UCSD-AML1 (cell line): ENCODE results near the gene PTGFR.

ENCODE experiments used
- DNase-seq: peaks from one replicate; lab custom pipeline; 2025; ENCODE audit not compliant: unreplicated experiment; lab: John Stamatoyannopoulos, UW

Gene PTGFR

GRCh38 chr1:78490861-78491450 lies at the start of gene PTGFR:
Gene PTGFR (plus strand): TSS chr1:78490974. CDS start chr1:78492744, 1,770 bp downstream.
- DNase-seq = no peak

GRCh38 chr1:78441921-78442320 lies 48.9 kb upstream of the PTGFR start:
- DNase-seq = no peak

- no peak for DNase-seq
These were observed 43.7 kb upstream of the PTGFR start for GRCh38 chr1:78447086-78447485.

- no peak for DNase-seq
These were observed 26.3 kb upstream of the PTGFR start for GRCh38 chr1:78464449-78464891.

GRCh38 chr1:78465143-78465542 lies 25.6 kb upstream of the PTGFR start:
- no peak for DNase-seq

GRCh38 chr1:78468521-78468920 lies 22.3 kb upstream of the PTGFR start:
- no peak for DNase-seq

- no peak for DNase-seq
These were observed 21.2 kb upstream of the PTGFR start for GRCh38 chr1:78469576-78469975.

- no peak for DNase-seq
These were observed 18.7 kb upstream of the PTGFR start for GRCh38 chr1:78471890-78472620.

- no peak for DNase-seq
These were observed 17.8 kb upstream of the PTGFR start for GRCh38 chr1:78472851-78473496.

GRCh38 chr1:78474092-78474491 lies 16.7 kb upstream of the PTGFR start:
- no peak for DNase-seq

- no peak for DNase-seq
These were observed 14.7 kb upstream of the PTGFR start for GRCh38 chr1:78475888-78476610.

GRCh38 chr1:78483903-78484302 lies 6.9 kb upstream of the PTGFR start:
- DNase-seq = no peak

- DNase-seq = no peak
These were observed 787 bp downstream of the PTGFR start for GRCh38 chr1:78491451-78492071.

GRCh38 chr1:78492386-78492950 lies 1.7 kb downstream of the PTGFR start:
- DNase-seq = no peak

GRCh38 chr1:78493451-78493850 lies 2.7 kb downstream of the PTGFR start:
- no peak for DNase-seq

GRCh38 chr1:78497201-78497600 lies 6.4 kb downstream of the PTGFR start:
- no peak for DNase-seq

GRCh38 chr1:78500529-78500928 lies 9.8 kb downstream of the PTGFR start:
- DNase-seq = no peak

- DNase-seq = no peak
These were observed 10.4 kb downstream of the PTGFR start for GRCh38 chr1:78501203-78501602.

GRCh38 chr1:78511334-78511733 lies 20.6 kb downstream of the PTGFR start:
- DNase-seq = no peak

GRCh38 chr1:78516716-78517115 lies 25.9 kb downstream of the PTGFR start:
- DNase-seq = no peak

- no peak for DNase-seq
These were observed 28.7 kb downstream of the PTGFR start for GRCh38 chr1:78519446-78519845.
